Tibial nerve (tissue), 4 donors: ENCODE data around the gene DUT. TPM values are rescaled to one million over a fixed set of nuclear protein-coding genes. Genes with fewer than 3 reads are reported as not detected.

ENCODE experiments used
- DNase-seq, 2 donors: peaks; one replicate each; pipeline ENCODE4 v3.0.0-alpha.2; 2019; ENCODE audit warnings: low spot score in 2 of 2
- H3K27ac ChIP-seq, 4 donors: fragments of 200-600 bp; sonication (generic) in 3 of 4; one replicate each; pipeline ENCODE4 v1.5.1; 2017 to 2019; ENCODE audit warnings: mild to moderate bottlenecking in 1 of 4
- H3K27me3 ChIP-seq, 2 donors: fragments of 200-600 bp; sonication (generic) in 1 of 2; one replicate each; pipeline versions ENCODE4 v1.5.1 to v1.6.0; 2017 to 2019
- H3K36me3 ChIP-seq, 3 donors: fragments of 200-600 bp; sonication (generic); one replicate each; pipeline ENCODE4 v1.5.1; 2018 to 2019
- H3K4me1 ChIP-seq, 4 donors: fragments of 200-600 bp; sonication (generic) in 3 of 4; one replicate each; pipeline ENCODE4 v1.5.1; 2017 to 2019
- H3K4me3 ChIP-seq, 4 donors: fragments of 200-600 bp; sonication (generic) in 3 of 4; one replicate each; pipeline ENCODE4 v1.5.1; 2017 to 2019; ENCODE audit warnings: mild to moderate bottlenecking in 1 of 4, moderate library complexity in 1 of 4
- H3K9me3 ChIP-seq, 4 donors: fragments of 200-600 bp; sonication (generic) in 3 of 4; one replicate each; pipeline ENCODE4 v1.5.1; 2017 to 2019
- EP300 ChIP-seq, 2 donors: sonication (generic); formaldehyde crosslinking; IDR thresholded peaks; one replicate each; pipeline ENCODE4 v1.6.1; 2017; ENCODE audit warnings: antibody characterized with exemption in 2 of 2, mild to moderate bottlenecking in 1 of 2
- POLR2A ChIP-seq, 2 donors: fragments of 450-650 bp; IDR thresholded peaks; one replicate each; pipeline ENCODE4 v1.6.1; 2017; ENCODE audit warnings: antibody characterized with exemption in 2 of 2, mild to moderate bottlenecking in 2 of 2, moderate library complexity in 2 of 2
- WGBS, 2 donors: methylation state at CpG; one replicate each; pipeline ENCODE4 v1.1.5; 2018; 5-methylcytosine and 5-hydroxymethylcytosine counted together
- total RNA-seq, 4 donors: library from RNA; depleted of rRNA; stranded (reverse); fragments of >200 nt; gene quantifications; one replicate each; pipeline ENCODE4 v1.1.0, GENCODE V29; 2016
- TF ChIP-seq, protein P1 (sequence below), 5 experiments: fragments of 200-600 bp in 3 of 5; fragments of 450-650 bp in 2 of 5; sonication (generic) in 3 of 5; IDR thresholded peaks; one replicate each; pipeline ENCODE4 v1.5.1; 2016 to 2019; ENCODE audit warnings: antibody characterized with exemption in 5 of 5, mild to moderate bottlenecking in 3 of 5, moderate library complexity in 2 of 5

DUT gene
- total RNA-seq, 4 donors from 2014 or later: 82.8 to 160 (median 123) TPM

DNA sequence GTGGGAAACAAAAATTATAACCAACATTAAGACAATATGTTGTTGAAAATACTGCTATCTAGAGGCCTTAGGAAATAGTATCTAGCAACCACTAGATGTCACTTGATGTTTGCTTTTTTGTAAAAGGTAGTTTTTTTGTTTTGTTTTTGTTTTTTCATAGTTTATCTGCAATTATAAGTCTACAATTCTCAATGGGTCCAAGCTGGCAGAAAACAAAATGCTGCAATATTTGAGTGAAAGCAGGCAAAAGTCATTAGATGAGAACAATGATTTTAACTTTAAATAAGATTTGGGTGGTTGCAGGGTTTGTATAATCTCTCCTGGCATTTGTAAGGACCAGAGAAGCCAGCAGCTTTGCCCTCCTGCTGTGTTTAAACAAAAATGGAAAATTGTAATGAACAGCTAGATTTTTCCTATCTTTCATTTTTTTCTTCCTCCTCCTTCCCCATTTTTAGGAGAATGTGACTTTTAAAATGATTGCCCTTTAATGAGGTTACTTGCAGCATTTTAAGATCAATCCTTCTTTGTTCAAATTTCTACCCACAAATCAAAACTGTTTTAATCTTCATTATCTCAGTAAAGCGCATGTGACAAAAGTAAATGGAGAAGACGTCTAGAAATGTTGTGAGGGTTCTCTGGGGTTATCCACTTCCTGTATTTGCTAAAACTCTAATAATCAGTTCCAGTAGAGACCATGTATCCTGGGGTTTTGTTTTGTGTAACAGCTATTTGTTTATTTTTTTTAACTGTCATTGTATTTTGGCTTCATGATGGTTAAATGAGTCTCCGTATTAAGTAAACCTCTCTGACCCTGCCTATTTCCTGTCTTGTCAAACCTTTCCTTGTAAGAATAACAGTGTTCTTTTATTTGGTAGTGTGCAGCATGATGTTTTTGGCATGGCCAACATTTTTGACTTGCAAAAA lies 27.3 kb downstream of the DUT start:
- H3K4me1 ChIP-seq: peaks cover 0 to 52% (median 12%) of the 10 kb centered on the region in 4 donors
- no peaks in the 10 kb centered on the region for H3K36me3 ChIP-seq
- peak overlapping the region; percentile 2 to 64 (median 43) for H3K27ac ChIP-seq
- peak in 1 of 2 donors; percentile 19 for DNase-seq
- no peaks in the 10 kb centered on the region for H3K9me3 ChIP-seq
- no peaks in the 10 kb centered on the region for H3K27me3 ChIP-seq
- H3K4me3 ChIP-seq: no peak overlapping the region
- TF ChIP-seq POLR2A (IDR thresholded peaks at IDR 0.05): no peak
- TF ChIP-seq EP300 (IDR thresholded peaks at IDR 0.05): peak in 1 of 2 donors; percentile 4
- TF ChIP-seq, protein P1, sequence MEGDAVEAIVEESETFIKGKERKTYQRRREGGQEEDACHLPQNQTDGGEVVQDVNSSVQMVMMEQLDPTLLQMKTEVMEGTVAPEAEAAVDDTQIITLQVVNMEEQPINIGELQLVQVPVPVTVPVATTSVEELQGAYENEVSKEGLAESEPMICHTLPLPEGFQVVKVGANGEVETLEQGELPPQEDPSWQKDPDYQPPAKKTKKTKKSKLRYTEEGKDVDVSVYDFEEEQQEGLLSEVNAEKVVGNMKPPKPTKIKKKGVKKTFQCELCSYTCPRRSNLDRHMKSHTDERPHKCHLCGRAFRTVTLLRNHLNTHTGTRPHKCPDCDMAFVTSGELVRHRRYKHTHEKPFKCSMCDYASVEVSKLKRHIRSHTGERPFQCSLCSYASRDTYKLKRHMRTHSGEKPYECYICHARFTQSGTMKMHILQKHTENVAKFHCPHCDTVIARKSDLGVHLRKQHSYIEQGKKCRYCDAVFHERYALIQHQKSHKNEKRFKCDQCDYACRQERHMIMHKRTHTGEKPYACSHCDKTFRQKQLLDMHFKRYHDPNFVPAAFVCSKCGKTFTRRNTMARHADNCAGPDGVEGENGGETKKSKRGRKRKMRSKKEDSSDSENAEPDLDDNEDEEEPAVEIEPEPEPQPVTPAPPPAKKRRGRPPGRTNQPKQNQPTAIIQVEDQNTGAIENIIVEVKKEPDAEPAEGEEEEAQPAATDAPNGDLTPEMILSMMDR (IDR thresholded peaks at IDR 0.05): peak; percentile 44 to 79 (median 56)
- 8% methylated on average over 3 of the region's 3 CpGs for WGBS, 2 donors

DNA sequence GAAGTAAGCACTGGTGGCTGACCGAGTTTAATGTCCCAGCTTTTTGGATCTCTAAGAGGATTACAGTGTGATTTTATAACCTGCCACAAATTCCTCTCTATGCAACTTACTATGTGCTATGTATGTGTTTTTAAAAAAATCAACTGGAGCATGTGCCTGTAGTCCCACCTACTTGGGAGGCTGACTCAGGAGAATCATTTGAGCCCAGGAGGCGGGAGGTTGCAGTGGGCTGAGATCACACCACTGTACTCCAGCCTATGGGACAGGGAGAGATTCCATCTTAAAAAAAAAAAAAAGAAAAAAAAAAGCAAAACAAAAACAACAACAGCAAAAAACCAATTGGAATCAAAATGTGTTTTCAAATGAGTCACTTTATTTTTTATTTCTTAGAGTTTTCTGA lies 29.6 kb downstream of the DUT start:
- no peaks in the 10 kb centered on the region for H3K9me3 ChIP-seq
- TF ChIP-seq POLR2A (IDR thresholded peaks at IDR 0.05) (no peak), EP300 (IDR thresholded peaks at IDR 0.05) (no peak)
- TF ChIP-seq, protein P1 (IDR thresholded peaks at IDR 0.05): no peak
- DNase-seq: no peak
- H3K27me3 ChIP-seq: no peaks in the 10 kb centered on the region
- peaks cover 0 to 38% (median 7%) of the 10 kb centered on the region in 4 donors for H3K4me1 ChIP-seq
- H3K27ac ChIP-seq: no peak overlapping the region
- WGBS, 2 donors: 69 to 88% methylated on average over 2 of the region's 2 CpGs
- H3K36me3 ChIP-seq: no peaks in the 10 kb centered on the region
- H3K4me3 ChIP-seq: no peak overlapping the region

DNA sequence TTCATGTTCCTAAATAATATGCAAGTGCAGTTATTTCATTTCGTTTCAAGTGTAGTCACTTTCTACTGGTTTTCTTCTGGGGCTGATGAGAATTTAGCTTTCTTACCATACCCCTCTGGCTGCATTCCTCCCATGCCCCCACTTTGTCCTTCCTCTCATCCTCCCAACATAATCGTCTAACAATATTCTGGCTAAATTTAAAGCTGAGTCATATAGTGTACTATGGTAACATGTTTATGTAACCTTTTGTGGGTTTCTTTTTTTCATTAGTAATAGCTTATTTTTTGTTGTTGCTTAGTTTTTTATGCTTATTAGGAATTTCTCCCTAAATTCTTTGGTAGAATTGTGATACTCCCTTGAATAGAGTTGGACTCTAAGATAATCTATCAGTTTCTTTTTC lies 30.5 kb downstream of the DUT start:
- TF ChIP-seq, protein P1 (IDR thresholded peaks at IDR 0.05): no peak
- TF ChIP-seq POLR2A (IDR thresholded peaks at IDR 0.05): no peak
- no peak for TF ChIP-seq EP300 (IDR thresholded peaks at IDR 0.05)
- no peak for DNase-seq
- no peaks in the 10 kb centered on the region for H3K9me3 ChIP-seq
- no peak overlapping the region for H3K27ac ChIP-seq
- H3K36me3 ChIP-seq: no peaks in the 10 kb centered on the region
- no peaks in the 10 kb centered on the region for H3K27me3 ChIP-seq
- WGBS, 2 donors: 80 to 83% methylated on average over 2 of the region's 2 CpGs
- H3K4me1 ChIP-seq: peaks cover 0 to 31% (median 7%) of the 10 kb centered on the region in 4 donors
- no peak overlapping the region for H3K4me3 ChIP-seq

DNA sequence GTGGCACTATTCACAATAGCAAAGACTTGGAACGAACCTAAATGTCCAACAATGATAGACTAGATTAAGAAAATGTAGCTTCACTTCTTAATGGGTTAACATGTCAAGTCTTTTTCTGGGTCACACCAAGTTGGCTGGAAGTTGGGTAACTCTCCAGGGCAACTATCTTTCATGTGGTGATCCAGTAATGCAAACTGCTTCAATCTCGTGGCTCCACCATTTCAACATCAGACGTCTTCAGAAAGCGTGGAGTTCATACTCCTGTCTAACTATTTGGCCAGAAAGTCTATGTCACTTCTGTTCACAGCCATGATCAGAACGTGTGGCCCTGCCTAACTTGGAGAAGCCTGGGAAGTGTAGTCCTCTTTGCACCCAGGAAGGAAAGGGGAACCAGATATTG lies 32.2 kb downstream of the DUT start:
- Histone ChIP-seq H3K9me3 (no peaks in the 10 kb centered on the region), H3K27me3 (no peaks in the 10 kb centered on the region), H3K4me1 (peaks cover 0 to 15% (median 5%) of the 10 kb centered on the region in 4 donors), H3K36me3 (no peaks in the 10 kb centered on the region), H3K4me3 (no peak overlapping the region), H3K27ac (no peak overlapping the region)
- TF ChIP-seq POLR2A (IDR thresholded peaks at IDR 0.05): no peak
- WGBS, 2 donors: 59 to 63% methylated on average over 5 of the region's 5 CpGs
- no peak for DNase-seq

DNA sequence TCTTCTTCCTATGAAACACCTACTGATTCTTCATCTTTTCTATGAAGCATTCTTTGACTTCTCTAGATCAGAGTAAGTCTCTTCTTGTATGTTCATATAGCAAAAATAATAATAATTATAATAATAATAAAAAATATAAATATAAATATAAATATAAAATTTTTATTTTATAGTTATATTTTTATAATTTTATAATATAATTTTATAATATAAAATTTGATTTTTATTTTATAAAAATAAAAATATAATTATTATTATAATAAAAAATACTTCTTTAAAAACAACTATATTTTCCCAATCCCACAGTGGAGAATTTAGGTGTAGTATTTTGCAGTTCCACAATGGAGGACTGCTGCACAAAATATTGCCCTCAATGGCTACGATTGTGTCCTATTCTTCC lies 34.3 kb downstream of the DUT start:
- Histone ChIP-seq H3K27me3 (no peaks in the 10 kb centered on the region), H3K36me3 (no peaks in the 10 kb centered on the region), H3K4me1 (peaks cover 0 to 4% (median 0%) of the 10 kb centered on the region in 4 donors), H3K4me3 (no peak overlapping the region), H3K9me3 (no peaks in the 10 kb centered on the region), H3K27ac (no peak overlapping the region)
- no peak for DNase-seq
- no peak for TF ChIP-seq POLR2A (IDR thresholded peaks at IDR 0.05)
- TF ChIP-seq, protein P1 (IDR thresholded peaks at IDR 0.05): no peak
- TF ChIP-seq EP300 (IDR thresholded peaks at IDR 0.05): no peak
- WGBS, 2 donors: 94 to 98% methylated on average over 1 of the region's 1 CpG
